Ovary (tissue), 3 donors: Measurements from ENCODE around the gene LIN7B.

Source experiments
- EP300 ChIP-seq: sonication (generic); formaldehyde crosslinking; IDR thresholded peaks from one replicate; pipeline ENCODE4 v1.6.1; 2017; ENCODE audit warnings: antibody characterized with exemption
- POLR2A ChIP-seq: fragments of 450-650 bp; IDR thresholded peaks from one replicate; pipeline ENCODE4 v1.6.1; 2017; ENCODE audit warnings: antibody characterized with exemption, mild to moderate bottlenecking, moderate library complexity
- TF ChIP-seq, protein P1 (sequence below), 3 donors: fragments of 450-650 bp in 2 of 3; fragments of 200-600 bp in 1 of 3; IDR thresholded peaks; one replicate each; pipeline versions ENCODE4 v1.5.1 to v1.8.0; 2016 to 2022; ENCODE audit warnings: antibody characterized with exemption in 3 of 3, mild to moderate bottlenecking in 1 of 3
- donor health status: DM: no; HTN: no; CAD: no.

DNA sequence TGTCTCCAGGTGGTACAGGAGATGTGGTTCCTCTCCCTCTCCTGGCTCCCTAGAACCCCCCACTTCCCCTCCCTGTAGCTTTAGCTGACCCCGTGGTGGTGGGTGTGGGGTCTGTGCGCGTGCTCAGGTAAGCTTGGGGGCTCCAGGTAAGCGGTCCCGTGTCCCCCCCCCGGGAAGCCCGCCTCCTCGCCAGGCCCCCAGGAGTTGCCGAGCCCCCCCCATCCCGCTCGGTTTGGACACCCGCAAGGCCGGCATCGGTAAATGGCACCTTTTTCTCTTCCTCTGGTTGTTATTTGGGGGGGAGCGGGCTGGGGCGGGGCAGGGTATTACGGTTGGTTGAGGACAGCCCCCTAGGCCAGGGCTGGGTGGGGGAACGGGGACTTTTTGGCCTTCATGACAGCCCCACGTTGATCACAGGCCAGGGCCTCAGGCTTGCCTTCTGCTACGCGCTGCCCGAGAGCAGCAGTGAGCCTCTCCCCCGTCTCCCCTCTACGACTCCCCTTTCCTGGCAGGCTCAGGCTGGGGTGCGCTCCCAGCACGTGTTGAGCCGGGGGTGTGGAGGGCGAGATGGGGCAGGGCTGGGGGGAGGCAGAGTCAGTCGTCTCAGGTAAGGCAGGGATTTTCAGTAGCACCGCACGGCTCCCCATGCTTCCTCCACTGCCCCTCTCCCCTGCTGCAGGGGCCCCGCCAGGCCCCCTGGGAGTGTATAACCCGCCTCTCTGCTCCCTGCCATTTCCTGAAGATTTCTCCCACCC is 10.7 kb upstream of the LIN7B start:
- TF ChIP-seq, protein P1, sequence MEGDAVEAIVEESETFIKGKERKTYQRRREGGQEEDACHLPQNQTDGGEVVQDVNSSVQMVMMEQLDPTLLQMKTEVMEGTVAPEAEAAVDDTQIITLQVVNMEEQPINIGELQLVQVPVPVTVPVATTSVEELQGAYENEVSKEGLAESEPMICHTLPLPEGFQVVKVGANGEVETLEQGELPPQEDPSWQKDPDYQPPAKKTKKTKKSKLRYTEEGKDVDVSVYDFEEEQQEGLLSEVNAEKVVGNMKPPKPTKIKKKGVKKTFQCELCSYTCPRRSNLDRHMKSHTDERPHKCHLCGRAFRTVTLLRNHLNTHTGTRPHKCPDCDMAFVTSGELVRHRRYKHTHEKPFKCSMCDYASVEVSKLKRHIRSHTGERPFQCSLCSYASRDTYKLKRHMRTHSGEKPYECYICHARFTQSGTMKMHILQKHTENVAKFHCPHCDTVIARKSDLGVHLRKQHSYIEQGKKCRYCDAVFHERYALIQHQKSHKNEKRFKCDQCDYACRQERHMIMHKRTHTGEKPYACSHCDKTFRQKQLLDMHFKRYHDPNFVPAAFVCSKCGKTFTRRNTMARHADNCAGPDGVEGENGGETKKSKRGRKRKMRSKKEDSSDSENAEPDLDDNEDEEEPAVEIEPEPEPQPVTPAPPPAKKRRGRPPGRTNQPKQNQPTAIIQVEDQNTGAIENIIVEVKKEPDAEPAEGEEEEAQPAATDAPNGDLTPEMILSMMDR (IDR thresholded peaks at IDR 0.05), result no peak
- TF ChIP-seq POLR2A (no peak), EP300 (no peak)
